HG03196 (cell line): ENCODE data around the gene PRODH2.

Experiments
- ATAC-seq: cut with Tn5 transposase; IDR thresholded peaks from one replicate; pipeline ENCODE4 v1.9.1; 2021; ENCODE audit not compliant: unreplicated experiment

Gene PRODH2

DNA sequence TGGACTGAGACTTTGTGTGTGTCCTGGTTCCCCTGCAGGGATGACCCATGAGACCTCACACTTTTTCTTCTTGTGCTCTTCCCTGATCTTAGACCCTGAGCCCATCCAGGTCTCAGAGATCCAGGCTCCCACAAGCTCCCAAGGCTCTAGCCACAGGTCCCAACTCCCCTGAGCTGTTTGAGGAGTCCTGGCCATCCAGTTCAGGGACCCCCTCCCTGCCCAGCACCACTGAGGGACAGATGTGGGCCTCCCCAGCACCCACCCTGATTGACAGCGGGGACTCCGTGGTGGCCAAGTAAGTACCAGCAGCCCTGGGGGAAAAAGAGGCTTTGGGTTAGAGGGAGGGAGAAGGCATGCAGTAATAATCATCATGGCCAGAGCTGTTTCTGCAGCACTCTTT, 52.9 kb downstream of the PRODH2 start:
- no peak for ATAC-seq

DNA sequence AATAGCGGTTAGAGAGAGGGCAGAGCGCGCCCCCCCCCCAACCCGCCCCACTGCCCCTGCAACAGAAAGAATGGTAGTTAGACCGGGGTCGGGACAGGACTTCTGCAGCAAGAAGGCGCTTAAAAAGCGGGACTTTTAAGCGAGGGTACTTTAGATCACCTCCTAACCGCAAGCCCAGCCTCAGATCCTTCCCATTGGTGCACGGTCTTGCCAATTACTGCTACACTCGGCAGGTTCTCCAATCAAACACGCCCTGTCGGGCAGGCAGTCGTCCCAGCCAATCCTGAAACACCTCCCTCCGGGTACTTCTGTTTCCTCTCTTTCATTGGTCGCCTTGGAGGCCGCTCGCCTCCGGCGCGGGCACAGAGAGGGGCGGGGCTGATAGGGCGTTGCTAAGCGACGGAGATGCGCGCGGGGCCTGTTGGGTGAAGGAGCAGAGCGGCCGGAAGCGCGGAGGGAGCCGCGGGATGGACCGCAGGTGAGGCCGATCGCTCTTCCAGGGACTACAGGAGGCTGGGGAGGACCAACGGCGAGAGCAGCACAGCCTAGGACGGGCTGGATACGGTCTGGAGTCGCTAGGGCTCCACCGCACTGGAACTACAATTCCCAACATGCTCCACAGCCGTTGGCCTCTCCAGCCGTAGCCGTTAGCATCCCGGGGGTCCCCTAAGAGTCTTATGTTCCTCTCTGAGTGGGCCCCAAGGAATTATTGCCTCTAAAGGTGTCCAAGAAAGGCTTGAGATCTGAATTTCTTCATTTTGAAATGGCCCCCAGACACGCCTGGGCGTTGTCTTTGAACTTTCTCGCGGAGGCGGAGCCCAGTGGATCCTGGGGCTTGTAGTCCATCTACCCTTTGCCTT, 54.7 kb downstream of the PRODH2 start, which contains the start of gene PROSER3:
Gene PROSER3 (plus strand): TSS at position 428 of the 860 bp plus-strand sequence. CDS start 40 bp downstream, at position 468.
- ATAC-seq, result peak; percentile 88

DNA sequence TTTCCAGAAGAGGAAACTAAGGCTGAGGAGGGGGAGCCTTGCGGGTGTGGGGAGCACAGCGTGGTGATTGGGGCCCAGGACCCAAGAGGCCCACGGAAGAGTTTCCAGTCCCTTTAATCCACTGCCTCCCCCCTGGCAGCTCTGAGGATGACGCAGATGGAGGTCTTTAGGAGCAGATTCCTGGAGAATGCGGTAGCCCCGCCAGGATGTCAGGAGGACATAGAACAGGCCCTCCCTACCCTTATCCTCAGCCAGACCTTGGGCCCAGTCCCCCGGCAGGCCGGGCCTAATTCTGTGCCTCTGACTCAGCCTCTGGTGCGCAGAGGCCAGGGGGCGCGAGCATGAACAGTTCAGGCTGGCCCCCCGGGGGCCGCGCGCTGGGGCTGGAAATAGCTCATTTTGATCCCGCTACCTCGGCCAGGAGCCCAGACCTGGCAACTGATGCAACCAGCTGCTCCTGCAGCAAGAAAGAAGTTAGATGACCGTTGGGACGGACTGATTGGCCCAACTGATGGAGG, 55.4 kb downstream of the PRODH2 start:
- ATAC-seq, result peak; percentile 13

DNA sequence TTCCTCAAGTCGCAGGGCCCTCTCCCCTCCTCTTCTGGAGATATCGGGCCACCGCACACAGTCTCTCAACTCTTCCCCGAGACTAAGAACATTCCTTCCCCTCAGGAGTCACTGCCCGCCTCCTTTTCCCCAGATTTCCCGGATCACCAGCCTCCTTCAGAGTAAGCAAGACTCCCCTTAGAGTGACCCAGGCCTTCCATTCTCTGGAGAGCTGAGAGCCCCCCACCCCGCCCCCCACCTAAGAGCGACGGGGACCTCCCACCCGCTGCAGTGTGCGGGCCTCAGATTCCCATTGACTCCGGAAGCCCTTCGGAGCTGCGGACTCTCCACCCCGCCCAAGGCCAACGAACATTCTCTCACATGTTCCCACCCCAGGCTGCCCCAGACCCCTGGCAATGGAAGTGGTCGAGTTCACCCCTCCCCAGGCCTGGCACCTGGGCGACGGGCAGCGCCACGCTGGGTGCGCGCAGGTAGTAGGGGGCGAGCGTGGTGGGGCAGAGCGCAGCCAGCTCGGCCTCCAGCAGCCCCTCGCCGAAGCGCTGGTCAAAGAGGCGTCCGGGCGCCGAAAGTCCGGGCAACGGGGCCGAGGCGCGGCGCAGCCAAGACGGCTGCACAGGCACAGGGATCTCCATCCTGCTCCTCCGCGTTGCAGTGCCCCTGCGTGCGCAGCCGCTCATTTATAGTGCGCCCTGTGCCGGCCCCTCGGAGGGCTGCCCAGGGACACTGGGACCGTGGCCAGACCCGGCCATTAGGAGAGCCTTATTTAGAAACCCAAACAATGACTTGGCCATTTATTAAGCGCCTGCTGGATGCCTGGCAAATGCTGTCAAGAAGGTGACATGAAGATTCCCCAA, 56.0 kb downstream of the PRODH2 start, which contains the start of gene HSPB6:
Gene HSPB6 (minus strand): TSS at position 653 of the 854 bp plus-strand sequence. CDS start 21 bp downstream, at position 632.
- ATAC-seq, result no peak

DNA sequence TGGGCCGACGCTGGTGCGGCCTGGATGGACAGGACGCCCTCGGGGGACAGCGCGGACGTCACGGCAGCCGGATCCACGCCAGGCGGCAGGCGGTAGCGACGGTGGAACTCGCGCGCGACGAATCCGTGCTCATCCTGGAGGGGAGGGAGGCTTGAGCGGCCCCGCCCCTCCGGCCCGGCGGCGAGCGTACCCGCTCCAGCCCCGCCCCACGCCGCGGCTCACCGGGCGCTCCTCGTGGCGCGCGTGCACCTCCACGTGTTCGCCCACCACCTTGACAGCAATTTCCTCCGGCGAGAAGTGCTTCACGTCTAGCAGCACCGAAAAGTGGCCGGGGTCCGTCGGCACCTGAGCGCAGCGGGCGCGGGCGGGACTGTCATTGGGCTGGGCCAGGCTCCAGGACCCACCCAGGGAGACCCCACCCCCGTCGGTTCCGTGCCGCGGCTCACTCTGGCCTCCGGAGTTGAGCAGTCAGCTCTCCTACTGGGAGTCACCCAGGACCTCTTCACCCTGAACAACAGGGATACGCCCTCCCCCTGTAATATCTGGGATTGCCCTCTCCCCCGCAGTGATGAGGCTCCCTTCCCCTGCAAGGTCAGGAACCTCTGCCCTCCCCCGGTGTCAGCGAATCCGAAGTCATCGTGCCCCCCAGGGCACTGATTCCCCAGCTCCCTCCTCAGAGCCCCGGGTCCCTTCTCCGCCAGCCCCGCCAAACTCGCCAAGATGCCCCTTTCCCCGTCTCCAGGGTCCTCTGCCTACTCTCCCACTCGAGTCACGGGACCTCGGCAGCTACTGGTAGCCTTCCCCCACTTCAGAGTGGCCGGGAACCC, 56.9 kb downstream of the PRODH2 start:
- ATAC-seq, result no peak

DNA sequence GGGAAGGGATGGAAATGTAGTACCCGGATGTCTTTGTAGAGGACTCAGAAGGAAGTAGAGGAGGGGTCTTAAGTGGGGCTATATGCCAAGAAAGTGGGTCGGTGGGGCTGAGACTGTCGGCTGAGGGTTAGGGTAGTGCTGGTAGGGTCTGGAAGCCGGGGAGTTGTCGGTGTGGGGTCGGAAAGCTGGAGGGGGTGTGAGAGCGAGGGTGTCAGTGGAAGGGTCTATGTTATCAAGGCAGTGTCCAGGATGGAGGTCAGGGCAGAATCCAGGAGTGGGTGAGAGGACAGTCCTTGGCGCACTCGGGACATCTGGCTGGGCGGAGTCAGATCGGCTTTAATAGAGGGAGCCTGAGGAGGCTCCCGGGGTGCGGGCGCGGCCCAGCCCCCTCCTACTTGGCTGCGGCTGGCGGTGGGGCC, 57.5 kb downstream of the PRODH2 start:
- no peak for ATAC-seq

DNA sequence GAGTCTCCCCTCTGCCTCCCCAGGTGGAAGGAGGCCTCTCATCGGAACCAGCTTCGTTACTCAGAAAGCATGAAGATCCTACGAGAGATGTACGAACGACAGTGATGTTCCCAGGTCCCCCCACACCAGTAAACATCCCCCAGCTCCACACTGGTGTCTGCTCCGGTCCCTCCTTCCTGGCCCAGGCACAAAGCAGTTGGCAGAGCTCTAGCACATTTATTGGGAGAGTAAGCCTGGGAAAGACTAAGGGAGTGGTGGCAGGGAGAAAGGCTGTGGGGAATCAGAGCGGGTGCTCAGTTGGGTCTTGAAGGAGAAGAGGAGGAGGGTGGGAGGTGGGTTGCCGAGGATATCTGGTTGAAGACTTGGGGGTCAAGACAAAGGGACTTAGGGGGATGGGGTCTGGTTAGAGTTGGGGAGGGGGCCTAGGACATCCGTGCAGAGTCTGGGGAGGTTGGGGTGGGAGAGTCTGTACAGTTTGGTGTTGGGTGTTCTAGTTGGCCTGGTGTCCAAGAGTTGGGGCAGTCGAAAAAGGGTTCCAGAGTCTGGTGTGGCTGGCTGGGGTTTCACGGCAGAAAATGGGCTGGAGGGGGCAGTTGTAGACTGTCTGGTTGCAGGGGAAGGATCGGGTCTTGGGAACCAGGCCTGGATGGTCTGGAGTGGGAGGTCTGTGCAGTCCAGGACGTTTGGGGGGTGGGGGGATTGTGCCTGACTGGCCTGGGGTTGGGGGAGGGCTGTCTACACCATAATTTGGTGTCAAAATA, 58.1 kb downstream of the PRODH2 start:
- ATAC-seq, result no peak

DNA sequence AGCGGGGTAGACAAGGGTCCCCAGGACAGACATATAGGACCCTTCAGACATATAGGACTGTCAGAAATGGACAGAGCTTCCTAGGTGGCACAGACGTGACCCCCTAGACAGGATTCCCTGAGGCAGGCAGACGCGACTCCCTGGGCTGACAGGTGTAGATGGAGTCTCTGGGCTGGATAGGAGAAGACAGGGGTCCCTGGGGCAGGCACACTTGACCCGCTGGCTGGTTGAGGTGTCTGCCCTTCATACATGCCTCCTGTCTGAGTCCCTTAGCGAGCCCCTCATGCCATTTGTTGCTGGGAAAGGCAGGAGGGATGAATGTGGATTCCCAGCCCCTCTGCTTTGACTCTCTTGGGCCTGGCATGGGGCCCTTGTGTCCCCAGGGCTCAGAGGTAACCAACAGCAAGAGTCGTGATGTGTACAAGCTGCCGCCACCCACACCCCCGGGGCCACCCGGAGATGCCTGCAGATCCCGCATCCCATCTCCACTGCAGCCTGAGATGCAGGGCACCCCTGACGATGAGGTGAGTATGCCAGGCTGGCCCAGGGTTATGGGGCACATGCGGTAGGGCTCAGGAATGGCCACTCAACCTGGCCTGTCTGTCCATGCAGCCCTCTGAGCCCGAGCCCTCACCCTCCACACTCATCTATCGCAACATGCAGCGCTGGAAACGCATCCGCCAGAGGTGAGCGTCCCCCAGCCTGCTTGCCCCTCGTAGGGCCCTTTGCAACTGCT, 58.8 kb downstream of the PRODH2 start:
- no peak for ATAC-seq

DNA sequence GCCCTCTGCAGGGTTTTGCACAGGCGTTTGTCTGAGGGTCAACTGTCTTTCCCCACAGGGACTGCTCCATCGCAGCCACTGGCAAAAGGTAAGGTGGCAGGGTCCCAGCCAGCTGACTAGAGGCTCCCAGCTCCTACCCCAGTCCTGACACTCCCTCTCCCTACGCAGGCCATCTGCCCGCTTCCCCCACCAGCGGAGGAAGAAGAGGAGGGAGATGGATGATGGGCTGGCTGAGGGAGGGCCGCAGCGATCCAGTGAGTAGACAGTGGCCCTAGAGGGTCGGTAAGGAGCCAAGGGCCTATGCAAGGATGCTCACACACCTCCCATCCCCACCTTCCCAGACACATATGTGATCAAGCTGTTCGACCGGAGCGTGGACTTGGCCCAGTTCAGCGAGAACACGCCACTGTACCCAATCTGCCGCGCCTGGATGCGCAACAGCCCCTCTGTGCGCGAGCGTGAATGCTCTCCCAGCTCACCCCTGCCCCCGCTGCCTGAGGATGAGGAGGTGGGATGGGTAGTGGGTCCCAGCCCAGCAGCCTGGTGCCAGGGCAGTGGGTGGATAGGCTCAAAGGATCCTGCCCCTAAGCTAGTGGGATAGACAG, 59.8 kb downstream of the PRODH2 start:
- ATAC-seq, result no peak

DNA sequence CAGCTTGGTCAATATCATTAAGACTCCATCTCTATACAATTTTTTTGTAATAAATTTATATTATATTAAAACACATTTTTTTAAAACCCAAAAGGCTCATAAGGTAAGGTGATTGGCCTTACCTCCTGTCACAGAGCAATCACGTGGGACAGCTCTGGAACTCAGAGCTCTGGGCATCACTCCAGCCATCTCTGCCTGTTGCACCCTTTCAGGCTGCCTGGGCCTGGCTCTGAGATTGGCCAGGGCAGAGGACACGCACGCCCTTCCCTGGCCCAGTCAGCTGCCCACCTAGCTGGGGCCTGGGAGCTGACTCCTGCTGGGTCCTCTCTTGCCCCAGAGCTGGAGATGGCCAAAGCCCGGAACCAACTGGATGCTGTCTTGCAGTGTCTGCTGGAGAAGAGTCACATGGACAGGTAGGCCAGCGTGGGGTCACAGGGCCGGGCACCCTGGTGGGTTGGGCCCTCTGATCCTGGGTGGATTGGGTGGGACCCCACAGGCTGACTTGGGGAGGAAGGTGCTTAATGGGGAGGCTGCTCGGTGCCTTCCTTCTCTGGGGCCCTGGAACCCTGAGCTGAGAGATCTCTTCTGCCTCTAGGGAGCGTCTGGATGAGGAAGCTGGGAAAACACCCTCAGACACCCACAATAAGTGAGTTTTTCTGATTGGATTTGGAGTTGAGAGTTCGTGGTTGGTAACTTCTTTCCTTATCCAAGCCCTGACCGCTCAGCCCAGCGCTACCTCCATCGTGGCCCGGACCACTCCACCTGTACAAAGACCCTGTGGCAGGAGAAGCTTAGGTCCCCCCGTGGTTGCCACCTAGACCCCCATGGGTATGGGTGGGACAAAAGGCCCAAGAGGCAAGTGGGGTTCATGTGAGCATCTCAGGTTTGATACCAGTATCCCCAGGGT, 60.6 kb downstream of the PRODH2 start:
- ATAC-seq, result no peak

DNA sequence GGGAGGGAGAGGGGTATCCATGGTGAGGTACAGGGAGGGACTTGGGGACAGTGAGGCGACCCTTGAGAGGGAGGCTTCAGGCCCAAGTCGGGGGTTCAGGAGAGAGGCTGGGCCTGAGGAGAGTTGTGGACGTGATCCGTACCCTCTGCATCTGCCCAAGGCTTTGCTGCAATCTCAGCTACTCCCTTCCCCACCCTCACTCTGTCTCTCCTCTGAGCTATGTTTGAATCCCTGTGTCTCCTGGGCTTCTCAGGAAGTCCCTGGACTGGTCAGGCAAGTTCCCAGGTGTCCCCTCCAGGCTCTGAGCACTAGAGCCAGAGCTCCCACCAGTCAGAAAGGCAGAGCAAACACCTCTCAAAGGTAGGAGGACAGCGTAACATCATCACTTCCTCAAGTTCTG, 62.5 kb downstream of the PRODH2 start:
- ATAC-seq, result no peak
